Endothelial cell of umbilical vein (primary cell): Measurements from ENCODE around the gene SLC4A4. TPM values are rescaled to one million over a fixed set of nuclear protein-coding genes. Genes with fewer than 3 reads are reported as not detected.
A peak's percentile ranks its signal among the peaks of the same experiment; 100 is the strongest.

Experiments
- BruUV-seq: library from RNA; stranded (reverse); fragments of 400-500 nt; replicated peaks from 2 replicates; lab custom pipeline; 2021; lab: Mats Ljungman, UMichigan
- CTCF ChIA-PET: fragments of 300-600, 350-600 bp; sonication (Branson Sonifier 250); formaldehyde crosslinking; loops from one replicate; lab custom pipeline; 2021; ENCODE audit warnings: antibody characterized with exemption, inconsistent platforms; lab: Charles Lee
- POLR2A ChIA-PET: fragments of 300-600, 350-600 bp; sonication (Branson Sonifier 250); formaldehyde crosslinking; loops from one replicate; lab custom pipeline; 2021; ENCODE audit warnings: antibody characterized with exemption, inconsistent platforms; lab: Charles Lee
- DNase-seq: peaks from one replicate; pipeline ENCODE4 v3.0.0-alpha.2; 2011; ENCODE audit warnings: low read depth, low spot score
- FAIRE-seq: peaks from 2 replicates; lab custom pipeline; 2011; peaks lifted over from hg19 to GRCh38; lab: Jason Lieb, UNC
- H2AFZ ChIP-seq: 2 replicates; pipeline ENCODE4 v1.6.0; 2012; ENCODE audit warnings: low read depth, low read length, control low read depth, inconsistent platforms
- H3K27ac ChIP-seq: 2 replicates; pipeline ENCODE4 v1.5.1; 2011; ENCODE audit warnings: low read depth, mild to moderate bottlenecking, control low read depth, low read length, moderate library complexity; ENCODE audit not compliant: insufficient read depth
- H3K27me3 ChIP-seq, 2 experiments: 2 replicates each; pipeline versions ENCODE4 v1.6.0 to v1.6.1; 2011; ENCODE audit warnings: low read length in 2 of 2, mixed read lengths in 1 of 2; ENCODE audit not compliant: control insufficient read depth in 2 of 2, insufficient read depth in 2 of 2
- H3K36me3 ChIP-seq, 2 experiments: 2 replicates in 1 of 2; 3 replicates in 1 of 2; pipeline ENCODE4 v1.5.1; 2011; ENCODE audit warnings: low read length in 2 of 2, mild to moderate bottlenecking in 1 of 2, moderate library complexity in 1 of 2; ENCODE audit not compliant: control insufficient read depth in 2 of 2, insufficient read depth in 2 of 2; ENCODE audit errors: extremely low read depth in 1 of 2
- H3K4me1 ChIP-seq: 3 replicates; pipeline ENCODE4 v1.5.1; 2011; ENCODE audit warnings: mild to moderate bottlenecking, low read length; ENCODE audit not compliant: control insufficient read depth, insufficient read depth; ENCODE audit errors: extremely low read depth
- H3K4me2 ChIP-seq: 2 replicates; pipeline ENCODE4 v1.6.1; 2011; ENCODE audit warnings: low read length, control low read depth, mixed read lengths; ENCODE audit not compliant: insufficient read depth
- H3K4me3 ChIP-seq, 3 experiments: fragments of 200-600 bp in 1 of 3; sonication (generic), shearing (Covaris generic) in 1 of 3; replicated peaks in 1 of 3; 2 replicates each; pipeline ENCODE4 v1.5.1; 2011 to 2016; ENCODE audit warnings: control low read depth in 3 of 3, low read length in 3 of 3, mild to moderate bottlenecking in 2 of 3, inconsistent platforms in 1 of 3, low read depth in 1 of 3, moderate library complexity in 1 of 3; ENCODE audit not compliant: insufficient read depth in 1 of 3
- H3K79me2 ChIP-seq: 2 replicates; pipeline ENCODE4 v1.6.0; 2012; ENCODE audit warnings: low read length, inconsistent platforms; ENCODE audit not compliant: control insufficient read depth, insufficient read depth
- H3K9ac ChIP-seq: replicated peaks from 2 replicates; pipeline ENCODE3; 2011; ENCODE audit warnings: low read length, control low read depth; ENCODE audit not compliant: insufficient read depth; ENCODE audit errors: extremely low read depth
- H3K9me1 ChIP-seq: replicated peaks from 3 replicates; pipeline ENCODE4 v1.6.0; 2011; ENCODE audit warnings: mild to moderate bottlenecking, low read length; ENCODE audit not compliant: control insufficient read depth, insufficient read depth; ENCODE audit errors: extremely low read depth
- H3K9me3 ChIP-seq: replicated peaks from 2 replicates; pipeline ENCODE4 v1.5.1; 2012; ENCODE audit warnings: low read length, inconsistent platforms; ENCODE audit not compliant: control insufficient read depth, insufficient read depth
- H4K20me1 ChIP-seq: replicated peaks from 2 replicates; pipeline ENCODE3; 2011; ENCODE audit warnings: mild to moderate bottlenecking, low read length; ENCODE audit not compliant: control insufficient read depth, insufficient read depth; ENCODE audit errors: extremely low read depth
- CTCF ChIP-seq, 2 donors: IDR thresholded peaks; 1 replicate in 1 of 2; 2 replicates in 1 of 2; pipeline ENCODE4 v1.5.1; 2011; ENCODE audit warnings: low read length in 2 of 2, mild to moderate bottlenecking in 2 of 2, moderate library complexity in 2 of 2, control low read depth in 1 of 2, inconsistent platforms in 1 of 2, low read depth in 1 of 2; ENCODE audit not compliant: insufficient read depth in 1 of 2; ENCODE audit errors: extremely low read depth in 1 of 2
- EZH2 ChIP-seq: IDR thresholded peaks from 2 replicates; pipeline ENCODE4 v1.6.1; 2012; ENCODE audit warnings: borderline replicate concordance, low read depth, mild to moderate bottlenecking, moderate library complexity, low read length, inconsistent platforms; ENCODE audit not compliant: severe bottlenecking
- FOS ChIP-seq: IDR thresholded peaks from 2 replicates; pipeline ENCODE4 v1.6.1; 2011; ENCODE audit warnings: mild to moderate bottlenecking, low read length, moderate library complexity, borderline replicate concordance; ENCODE audit not compliant: insufficient read depth
- GATA2 ChIP-seq: IDR thresholded peaks from 2 replicates; pipeline ENCODE4 v1.7.0; 2011; ENCODE audit warnings: low read depth, mild to moderate bottlenecking, moderate library complexity, mixed read lengths, low read length; ENCODE audit not compliant: insufficient read length, insufficient read depth
- JUN ChIP-seq: IDR thresholded peaks from 2 replicates; pipeline ENCODE4 v1.6.1; 2011; ENCODE audit warnings: borderline replicate concordance, low read depth; ENCODE audit not compliant: insufficient read length, insufficient read depth
- MAX ChIP-seq: IDR thresholded peaks from 2 replicates; pipeline ENCODE4 v1.6.1; 2011; ENCODE audit not compliant: insufficient read depth, insufficient read length
- MYC ChIP-seq: IDR thresholded peaks from one replicate; pipeline ENCODE4 v1.6.1; 2011; ENCODE audit warnings: mild to moderate bottlenecking, low read depth, low read length
- POLR2A ChIP-seq: IDR thresholded peaks from 2 replicates; pipeline ENCODE4 v1.6.1; 2012; ENCODE audit warnings: low read depth, mild to moderate bottlenecking, control low read depth, low read length
- POLR2AphosphoS5 ChIP-seq: IDR thresholded peaks from 2 replicates; pipeline ENCODE4 v1.6.1; 2012; ENCODE audit warnings: low read depth, mild to moderate bottlenecking, control low read depth, low read length, moderate library complexity; ENCODE audit not compliant: insufficient read depth
- dilution Hi-C: fragments of 300-500 bp; cut with MboI; formaldehyde crosslinking; loops from one replicate; pipeline ENCODE4 v1.15.0; 2019; ENCODE audit warnings: low sequenced_read_pairs; ENCODE audit not compliant: extremely low pct_ligation_motif_present
- intact Hi-C: fragments of 100-400 bp; cut with micrococcal nuclease; formaldehyde crosslinking; loops from one replicate; pipeline ENCODE4 v1.10.0; 2022
- polyA plus RNA-seq, 4 experiments: library from polyadenylated mRNA; depleted of rRNA in 3 of 4; stranded (reverse) in 3 of 4; unstranded in 1 of 4; fragments of >200 nt; gene quantifications; 2 replicates each; pipeline versions ENCODE4 v1.2.1 to v1.2.3, GENCODE V29; 2011 to 2012; ENCODE audit warnings: missing spikeins in 1 of 4
- total RNA-seq: library from RNA; stranded (reverse); gene quantifications from 2 replicates; pipeline ENCODE4 v1.2.3, GENCODE V29; 2021

Gene SLC4A4
- total and polyA plus RNA-seq, 2 donors (not counting 3 experiments of a cell fraction or from before 2014, with no cell fraction given) = not detected

- Histone ChIP-seq H3K4me3 (no peak overlapping the region), H3K9ac (no peak overlapping the region), H3K79me2 (no peaks in the 10 kb centered on the region), H4K20me1 (no peaks in the 10 kb centered on the region), H3K27ac (no peak overlapping the region), H3K4me2 (no peak overlapping the region), H3K4me1 (peaks cover 11% of the 10 kb centered on the region), H3K9me1 (no peaks in the 10 kb centered on the region), H3K27me3 (no peaks in the 10 kb centered on the region), H3K9me3 (no peaks in the 10 kb centered on the region), H3K36me3 (no peaks in the 10 kb centered on the region), H2AFZ (no peak overlapping the region)
- CTCF ChIA-PET = no interaction called here
- FAIRE-seq = no peak
- POLR2A ChIA-PET = no interaction called here
- dilution Hi-C loops = no loop called here
- BruUV-seq = no TSS peak
- no peak for TF ChIP-seq FOS
- TF ChIP-seq MYC = no peak
- DNase-seq = no peak
- intact Hi-C loops = no loop called here
Observed at GRCh38 chr4:71558248-71558647, 219.4 kb downstream of the SLC4A4 start.

- H3K79me2 ChIP-seq = no peaks in the 10 kb centered on the region
- FAIRE-seq (peak; percentile 24), DNase-seq (peak; percentile 41)
- no peak overlapping the region for H2AFZ ChIP-seq
- H3K9me1 ChIP-seq = no peaks in the 10 kb centered on the region
- dilution Hi-C loops = no loop called here
- peak overlapping the region; percentile 38 for H3K9ac ChIP-seq
- no peaks in the 10 kb centered on the region for H3K27me3 ChIP-seq
- intact Hi-C loops = no loop called here
- no peak overlapping the region for H3K4me2 ChIP-seq
- no peaks in the 10 kb centered on the region for H3K9me3 ChIP-seq
- H3K27ac ChIP-seq = peak overlapping the region; percentile 19
- ChIA-PET POLR2A (no interaction called here), CTCF (no interaction called here)
- H3K4me3 ChIP-seq = no peak overlapping the region
- H4K20me1 ChIP-seq = no peaks in the 10 kb centered on the region
- peaks cover 11% of the 10 kb centered on the region for H3K4me1 ChIP-seq
- BruUV-seq = no TSS peak
- TF ChIP-seq POLR2AphosphoS5 = no peak
- TF ChIP-seq CTCF (IDR thresholded peaks at IDR 0.05; ENCODE audit: extremely low read depth in 1 of 2, insufficient read depth in 1 of 2, low read depth in 1 of 2, low read length in 2 of 2) = no peak
- TF ChIP-seq FOS = no peak
- TF ChIP-seq GATA2 = no peak
- no peak for TF ChIP-seq MYC
- TF ChIP-seq POLR2A = no peak
- TF ChIP-seq MAX = no peak
- no peak for TF ChIP-seq JUN
- no peak for TF ChIP-seq EZH2
- no peaks in the 10 kb centered on the region for H3K36me3 ChIP-seq
Observed at GRCh38 chr4:71559957-71560571, 221.2 kb downstream of the SLC4A4 start.
